ENCODE measurements around the gene DMBX1.

DMBX1 gene

GRCh38 chr1:46452931-46453325, 36.7 kb upstream of the DMBX1 start:
- no peak for TF ChIP-seq SNAI2 (CRISPR knock-in tag; IDR thresholded peaks at IDR 0.05)
- TF ChIP-seq OSR1 (CRISPR knock-in tag; IDR thresholded peaks at IDR 0.05), result no peak
- no peak for TF ChIP-seq ZC3H10 (CRISPR knock-in tag; IDR thresholded peaks at IDR 0.05)
- TF ChIP-seq TCF4 (CRISPR knock-in tag; IDR thresholded peaks at IDR 0.05; ENCODE audit: borderline replicate concordance), result no peak
- TF ChIP-seq ZFP3 (CRISPR knock-in tag; IDR thresholded peaks at IDR 0.05), result no peak
- no peak for TF ChIP-seq ZFP30 (CRISPR knock-in tag; IDR thresholded peaks at IDR 0.05)
- TF ChIP-seq ISL1 (CRISPR knock-in tag; IDR thresholded peaks at IDR 0.05), result no peak
- TF ChIP-seq ARNTL (CRISPR knock-in tag; IDR thresholded peaks at IDR 0.05; ENCODE audit: borderline replicate concordance, low read depth), result no peak
- TF ChIP-seq, protein P1, sequence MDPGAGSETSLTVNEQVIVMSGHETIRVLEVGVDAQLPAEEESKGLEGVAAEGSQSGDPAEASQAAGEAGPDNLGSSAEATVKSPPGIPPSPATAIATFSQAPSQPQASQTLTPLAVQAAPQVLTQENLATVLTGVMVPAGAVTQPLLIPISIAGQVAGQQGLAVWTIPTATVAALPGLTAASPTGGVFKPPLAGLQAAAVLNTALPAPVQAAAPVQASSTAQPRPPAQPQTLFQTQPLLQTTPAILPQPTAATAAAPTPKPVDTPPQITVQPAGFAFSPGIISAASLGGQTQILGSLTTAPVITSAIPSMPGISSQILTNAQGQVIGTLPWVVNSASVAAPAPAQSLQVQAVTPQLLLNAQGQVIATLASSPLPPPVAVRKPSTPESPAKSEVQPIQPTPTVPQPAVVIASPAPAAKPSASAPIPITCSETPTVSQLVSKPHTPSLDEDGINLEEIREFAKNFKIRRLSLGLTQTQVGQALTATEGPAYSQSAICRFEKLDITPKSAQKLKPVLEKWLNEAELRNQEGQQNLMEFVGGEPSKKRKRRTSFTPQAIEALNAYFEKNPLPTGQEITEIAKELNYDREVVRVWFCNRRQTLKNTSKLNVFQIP (CRISPR knock-in tag; IDR thresholded peaks at IDR 0.05; ENCODE audit: borderline replicate concordance, low read depth), result no peak
- no peak for TF ChIP-seq GLIS3 (CRISPR knock-in tag; IDR thresholded peaks at IDR 0.05)
- TF ChIP-seq, protein P2, sequence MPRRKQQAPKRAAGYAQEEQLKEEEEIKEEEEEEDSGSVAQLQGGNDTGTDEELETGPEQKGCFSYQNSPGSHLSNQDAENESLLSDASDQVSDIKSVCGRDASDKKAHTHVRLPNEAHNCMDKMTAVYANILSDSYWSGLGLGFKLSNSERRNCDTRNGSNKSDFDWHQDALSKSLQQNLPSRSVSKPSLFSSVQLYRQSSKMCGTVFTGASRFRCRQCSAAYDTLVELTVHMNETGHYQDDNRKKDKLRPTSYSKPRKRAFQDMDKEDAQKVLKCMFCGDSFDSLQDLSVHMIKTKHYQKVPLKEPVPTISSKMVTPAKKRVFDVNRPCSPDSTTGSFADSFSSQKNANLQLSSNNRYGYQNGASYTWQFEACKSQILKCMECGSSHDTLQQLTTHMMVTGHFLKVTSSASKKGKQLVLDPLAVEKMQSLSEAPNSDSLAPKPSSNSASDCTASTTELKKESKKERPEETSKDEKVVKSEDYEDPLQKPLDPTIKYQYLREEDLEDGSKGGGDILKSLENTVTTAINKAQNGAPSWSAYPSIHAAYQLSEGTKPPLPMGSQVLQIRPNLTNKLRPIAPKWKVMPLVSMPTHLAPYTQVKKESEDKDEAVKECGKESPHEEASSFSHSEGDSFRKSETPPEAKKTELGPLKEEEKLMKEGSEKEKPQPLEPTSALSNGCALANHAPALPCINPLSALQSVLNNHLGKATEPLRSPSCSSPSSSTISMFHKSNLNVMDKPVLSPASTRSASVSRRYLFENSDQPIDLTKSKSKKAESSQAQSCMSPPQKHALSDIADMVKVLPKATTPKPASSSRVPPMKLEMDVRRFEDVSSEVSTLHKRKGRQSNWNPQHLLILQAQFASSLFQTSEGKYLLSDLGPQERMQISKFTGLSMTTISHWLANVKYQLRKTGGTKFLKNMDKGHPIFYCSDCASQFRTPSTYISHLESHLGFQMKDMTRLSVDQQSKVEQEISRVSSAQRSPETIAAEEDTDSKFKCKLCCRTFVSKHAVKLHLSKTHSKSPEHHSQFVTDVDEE (CRISPR knock-in tag; IDR thresholded peaks at IDR 0.05), result no peak
- TF ChIP-seq ZNF70 (CRISPR knock-in tag; IDR thresholded peaks at IDR 0.05), result no peak
- no peak for ATAC-seq

GRCh38 chr1:46453449-46453848, 36.2 kb upstream of the DMBX1 start:
- TF ChIP-seq ZFP3 (CRISPR knock-in tag; IDR thresholded peaks at IDR 0.05) (no peak), GLIS3 (CRISPR knock-in tag; IDR thresholded peaks at IDR 0.05) (no peak), CREB5 (CRISPR knock-in tag; IDR thresholded peaks at IDR 0.05; ENCODE audit: low read depth) (no peak), BACH2 (CRISPR knock-in tag; IDR thresholded peaks at IDR 0.05; ENCODE audit: borderline replicate concordance) (no peak), ZC3H10 (CRISPR knock-in tag; IDR thresholded peaks at IDR 0.05) (no peak), ARNTL (CRISPR knock-in tag; IDR thresholded peaks at IDR 0.05; ENCODE audit: borderline replicate concordance, low read depth) (no peak), TCF4 (CRISPR knock-in tag; IDR thresholded peaks at IDR 0.05; ENCODE audit: borderline replicate concordance) (no peak), RARB (CRISPR knock-in tag; IDR thresholded peaks at IDR 0.05) (no peak), ZNF8 (CRISPR knock-in tag; IDR thresholded peaks at IDR 0.05) (no peak), ZNF70 (CRISPR knock-in tag; IDR thresholded peaks at IDR 0.05) (no peak), ESRRG (CRISPR knock-in tag; IDR thresholded peaks at IDR 0.05) (no peak), CSRNP3 (CRISPR knock-in tag; IDR thresholded peaks at IDR 0.05) (no peak), ZFP30 (CRISPR knock-in tag; IDR thresholded peaks at IDR 0.05) (no peak)
- TF ChIP-seq, protein P2 (CRISPR knock-in tag; IDR thresholded peaks at IDR 0.05), result no peak
- TF ChIP-seq, protein P1 (CRISPR knock-in tag; IDR thresholded peaks at IDR 0.05; ENCODE audit: borderline replicate concordance, low read depth), result no peak
- TF ChIP-seq, protein P3, sequence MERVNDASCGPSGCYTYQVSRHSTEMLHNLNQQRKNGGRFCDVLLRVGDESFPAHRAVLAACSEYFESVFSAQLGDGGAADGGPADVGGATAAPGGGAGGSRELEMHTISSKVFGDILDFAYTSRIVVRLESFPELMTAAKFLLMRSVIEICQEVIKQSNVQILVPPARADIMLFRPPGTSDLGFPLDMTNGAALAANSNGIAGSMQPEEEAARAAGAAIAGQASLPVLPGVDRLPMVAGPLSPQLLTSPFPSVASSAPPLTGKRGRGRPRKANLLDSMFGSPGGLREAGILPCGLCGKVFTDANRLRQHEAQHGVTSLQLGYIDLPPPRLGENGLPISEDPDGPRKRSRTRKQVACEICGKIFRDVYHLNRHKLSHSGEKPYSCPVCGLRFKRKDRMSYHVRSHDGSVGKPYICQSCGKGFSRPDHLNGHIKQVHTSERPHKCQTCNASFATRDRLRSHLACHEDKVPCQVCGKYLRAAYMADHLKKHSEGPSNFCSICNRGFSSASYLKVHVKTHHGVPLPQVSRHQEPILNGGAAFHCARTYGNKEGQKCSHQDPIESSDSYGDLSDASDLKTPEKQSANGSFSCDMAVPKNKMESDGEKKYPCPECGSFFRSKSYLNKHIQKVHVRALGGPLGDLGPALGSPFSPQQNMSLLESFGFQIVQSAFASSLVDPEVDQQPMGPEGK (CRISPR knock-in tag; IDR thresholded peaks at IDR 0.05; ENCODE audit: borderline replicate concordance), result no peak
- no peak for ATAC-seq

Measured in SK-N-SH treated with all-trans-retinoic acid at 6 μM for 48 hours (cell line).